WERI-Rb-1 (cell line): ENCODE data around the gene KRTCAP2.

Experiments used
- DNase-seq: peaks from one replicate; pipeline ENCODE4 v3.0.0-alpha.2; 2020
- H3K27ac ChIP-seq: fragments of 250-450 bp; sonication (Bioruptor Pico); 2 replicates; pipeline ENCODE4 v1.5.1; 2020; ENCODE audit warnings: mild to moderate bottlenecking, moderate library complexity
- H3K27me3 ChIP-seq: fragments of 250-450 bp; sonication (Bioruptor Pico); 2 replicates; pipeline ENCODE4 v1.5.1; 2021; ENCODE audit warnings: mild to moderate bottlenecking, low read depth, moderate library complexity; ENCODE audit not compliant: insufficient read depth, severe bottlenecking
- H3K36me3 ChIP-seq: fragments of 250-450 bp; sonication (Bioruptor Pico); 2 replicates; pipeline ENCODE4 v1.5.1; 2020; ENCODE audit warnings: mild to moderate bottlenecking, moderate library complexity
- H3K4me3 ChIP-seq: 2 replicates; pipeline ENCODE4 v1.5.1; 2011; ENCODE audit warnings: low read depth, mild to moderate bottlenecking, control low read depth, low read length
- H3K9me3 ChIP-seq: fragments of 250-450 bp; sonication (Bioruptor Pico); 2 replicates; pipeline ENCODE4 v1.5.1; 2021; ENCODE audit warnings: mild to moderate bottlenecking, moderate library complexity; ENCODE audit not compliant: severe bottlenecking
- CTCF ChIP-seq: IDR thresholded peaks from 2 replicates; pipeline ENCODE4 v1.5.1; 2011; ENCODE audit warnings: low read depth, mild to moderate bottlenecking, control low read depth, inconsistent platforms, low read length

The KRTCAP2 gene

DNA sequence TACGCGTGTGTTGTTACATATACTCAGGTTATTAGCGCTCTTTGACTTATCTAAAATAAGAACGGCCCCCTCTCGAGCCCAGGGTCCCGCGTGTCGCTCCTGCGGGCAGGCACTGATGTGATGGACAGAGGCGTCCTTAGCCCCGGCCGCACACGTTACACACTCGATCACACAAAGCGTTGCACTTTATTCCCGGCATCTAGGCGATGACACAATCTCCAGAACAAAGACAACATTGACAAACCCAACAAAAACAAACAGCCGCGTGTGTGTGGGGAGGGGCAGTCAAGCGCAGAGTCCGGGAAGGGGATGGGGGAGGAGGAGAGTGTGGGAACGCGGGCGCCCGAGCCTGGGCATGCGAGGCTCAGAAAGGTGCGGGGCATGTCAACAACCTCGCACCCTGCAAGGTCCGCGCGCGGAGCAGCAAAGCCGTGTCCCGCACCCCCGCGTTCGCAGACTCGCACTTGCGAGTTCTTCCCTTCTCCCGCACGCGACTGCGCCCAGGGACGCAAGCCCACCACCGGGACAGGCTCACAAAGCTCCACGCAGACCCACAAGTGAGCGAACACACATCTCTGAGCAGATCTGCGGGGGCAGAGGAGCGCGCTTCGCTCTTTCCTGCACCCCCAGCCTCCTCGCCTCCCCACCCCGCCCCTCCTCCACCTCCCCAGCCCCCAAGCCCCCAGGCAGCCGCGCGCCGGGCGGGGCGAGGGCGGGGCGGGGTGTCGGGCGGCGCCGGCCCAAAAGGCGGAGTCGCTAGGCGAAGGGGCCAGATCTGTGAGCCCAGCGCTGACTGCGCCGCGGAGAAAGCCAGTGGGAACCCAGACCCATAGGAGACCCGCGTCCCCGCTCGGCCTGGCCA lies 45.8 kb downstream of the KRTCAP2 start, which contains the start of gene EFNA1:
Gene EFNA1 (plus strand): TSS at position 772 of the 862 bp plus-strand sequence. CDS start 102 bp downstream, outside the sequence.
- no peak for TF ChIP-seq CTCF
- DNase-seq, result peak; percentile 77
- peaks cover 4% of the 10 kb centered on the region; the same call in 1 of the 2 replicates for H3K36me3 ChIP-seq

GRCh38 chr1:155126556-155127104 lies 46.5 kb downstream of the KRTCAP2 start:
- TF ChIP-seq CTCF, result peak; percentile 39; the same call in 1 of the 2 replicates
- peak; percentile 69 for DNase-seq
- Histone ChIP-seq H3K36me3 (peaks cover 3% of the 10 kb centered on the region; the same call in 1 of the 2 replicates), H3K4me3 (peak overlapping the region; percentile 50), H3K27me3 (peaks cover 16% of the 10 kb centered on the region), H3K27ac (no peak overlapping the region), H3K9me3 (no peaks in the 10 kb centered on the region)

More for the DNA sequence above, 45.8 kb downstream of the KRTCAP2 start, which contains the start of gene EFNA1:
- Histone ChIP-seq H3K27ac (no peak within 1 kb of the TSS), H3K9me3 (no peaks in the 10 kb centered on the region), H3K27me3 (peaks cover 16% of the 10 kb centered on the region), H3K4me3 (peak within 1 kb of the TSS; percentile 50)

- Histone ChIP-seq H3K27ac (no peak overlapping the region), H3K9me3 (no peaks in the 10 kb centered on the region), H3K27me3 (peaks cover 16% of the 10 kb centered on the region), H3K4me3 (peak overlapping the region; percentile 50), H3K36me3 (no peaks in the 10 kb centered on the region)
- DNase-seq, result no peak
- TF ChIP-seq CTCF, result no peak
Observed at GRCh38 chr1:155125946-155126555, 47.1 kb downstream of the KRTCAP2 start.

DNA sequence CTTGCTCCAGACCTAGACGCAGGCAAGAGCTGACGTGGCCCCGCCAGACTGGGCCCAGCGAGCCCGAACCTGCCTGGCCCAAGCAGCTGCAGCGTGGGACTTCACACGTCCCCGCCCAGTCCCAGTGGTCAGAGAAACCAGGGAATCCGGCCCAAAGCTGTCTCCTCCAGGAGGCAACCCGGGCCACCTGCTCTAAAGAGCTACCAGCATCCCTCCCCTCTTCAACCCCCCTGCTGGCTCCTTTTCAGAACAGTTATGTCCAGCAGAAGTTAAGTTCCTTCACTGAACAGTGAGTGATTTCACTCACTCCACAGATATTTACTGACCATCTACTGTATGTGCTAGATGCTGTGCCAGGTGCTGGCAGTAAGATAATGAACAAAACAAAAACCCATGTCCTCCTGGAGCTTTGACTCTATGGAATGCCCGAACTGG lies 47.6 kb downstream of the KRTCAP2 start:
- no peak overlapping the region for H3K4me3 ChIP-seq
- H3K36me3 ChIP-seq, result no peaks in the 10 kb centered on the region
- peak; percentile 43 for DNase-seq
- H3K27me3 ChIP-seq, result peaks cover 16% of the 10 kb centered on the region
- no peaks in the 10 kb centered on the region for H3K9me3 ChIP-seq
- TF ChIP-seq CTCF, result no peak
- H3K27ac ChIP-seq, result no peak overlapping the region

DNA sequence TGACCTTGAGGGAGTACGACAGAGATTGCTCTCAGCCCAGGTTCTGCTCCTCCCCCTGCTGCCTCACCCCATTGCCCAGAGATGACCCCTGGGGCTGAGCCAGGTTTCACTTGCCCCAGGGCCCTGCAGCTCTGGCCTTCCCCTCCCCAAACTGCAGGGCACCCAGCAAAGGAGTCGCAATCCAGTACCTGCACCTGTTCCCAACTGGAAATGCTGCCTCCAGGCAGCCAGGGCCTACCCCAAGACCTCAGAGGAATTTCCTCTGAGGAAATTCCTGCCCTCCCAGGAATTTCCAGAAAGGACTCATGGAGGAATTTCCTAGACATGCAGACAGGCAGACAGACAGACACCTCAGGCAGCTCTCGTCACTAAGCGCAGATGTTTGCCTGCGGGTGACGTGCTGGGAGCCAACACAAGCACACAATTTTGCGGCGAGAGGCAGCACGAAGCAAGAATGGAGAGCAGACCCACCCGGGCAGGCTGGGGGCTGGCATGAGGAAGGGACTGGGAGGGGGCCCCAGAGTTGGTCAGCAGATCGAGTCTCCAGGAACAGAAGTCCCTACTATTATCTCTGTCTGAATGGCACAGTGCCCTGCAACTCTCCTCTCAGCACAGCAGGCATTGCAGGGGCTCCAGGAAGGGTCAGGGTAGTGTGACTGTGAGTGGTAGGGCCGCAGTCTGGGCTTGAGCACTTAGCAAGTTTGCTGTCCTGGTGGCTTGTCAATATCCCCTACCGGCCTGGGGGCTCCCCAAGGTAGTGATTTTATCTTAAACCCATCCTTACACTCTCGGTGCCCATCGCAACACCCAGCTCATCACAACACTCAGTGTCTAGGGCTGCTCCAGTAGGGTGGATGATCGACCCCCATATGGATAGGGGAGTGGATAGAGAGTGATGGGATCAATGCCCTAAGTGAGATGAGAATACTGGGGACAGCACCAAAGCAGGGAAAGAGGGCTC lies 48.3 kb downstream of the KRTCAP2 start:
- DNase-seq, result no peak
- no peaks in the 10 kb centered on the region for H3K36me3 ChIP-seq
- H3K27me3 ChIP-seq, result peaks cover 16% of the 10 kb centered on the region
- TF ChIP-seq CTCF, result 0 out of 2 replicates have a peak, but pooled peaks have one; percentile 3
- H3K9me3 ChIP-seq, result no peaks in the 10 kb centered on the region
- no peak overlapping the region for H3K4me3 ChIP-seq
- H3K27ac ChIP-seq, result no peak overlapping the region
